ENCODE measurements around the gene ACP1. TPM values are rescaled to one million over a fixed set of nuclear protein-coding genes. Genes with fewer than 3 reads are reported as not detected.
A peak's percentile ranks its signal among the peaks of the same experiment; 100 is the strongest.

Gene ACP1
- total and polyA plus RNA-seq, 10 of the 15 experiments (the other 5 are each of a cell fraction or from before 2014, with no cell fraction given): 120 to 468 (median 175) TPM

GRCh38 chr2:290090-290722, 25.5 kb downstream of the ACP1 start:
- Histone ChIP-seq H3K27me3 (replicated peaks in 1 of 2; ENCODE audit: control insufficient read depth in 2 of 2, insufficient read depth in 2 of 2, low read length in 1 of 2) (peaks cover 2 to 3% of the 10 kb centered on the region in 2 experiments; a peak in 2 of 4 replicates), H3K4me3 (peak overlapping the region; percentile 20; the same call in 1 of the 2 replicates), H3K27ac (ENCODE audit: control insufficient read depth, insufficient read depth) (no peak overlapping the region), H3K79me2 (ENCODE audit: control insufficient read depth, insufficient read depth, low read length) (no peaks in the 10 kb centered on the region), H3K9ac (ENCODE audit: control insufficient read depth, insufficient read depth, low read length) (no peak overlapping the region), H3K36me3 (ENCODE audit: control insufficient read depth in 2 of 2, insufficient read depth in 2 of 2, low read length in 1 of 2) (no peaks in the 10 kb centered on the region), H4K20me1 (ENCODE audit: control insufficient read depth, insufficient read depth) (no peaks in the 10 kb centered on the region), H2AFZ (ENCODE audit: control insufficient read depth, low read depth, low read length) (no peak overlapping the region), H3K9me3 (replicated peaks; ENCODE audit: control insufficient read depth, insufficient read depth, low read length) (no peaks in the 10 kb centered on the region), H3K4me2 (ENCODE audit: control insufficient read depth, insufficient read depth) (peak overlapping the region; percentile 54; the same call in 1 of the 2 replicates), H3K4me1 (ENCODE audit: control insufficient read depth, insufficient read depth, low read length) (no peaks in the 10 kb centered on the region)
- ChIA-PET CTCF (interaction anchor here (0.8 to 1.7 kb wide), 9 partner anchors 10 to 273 kb away, joined by 3 to 7 read pairs (median 4); no protein-coding TSS in a partner anchor), POLR2A (no interaction called here), SMC1A (ENCODE audit: uncharacterized antibody, unreplicated experiment) (interaction anchor here (0.9 to 1.1 kb wide), 3 partner anchors 75 to 271 kb away, joined by 3 read pairs; no protein-coding TSS in a partner anchor), RAD21 (ENCODE audit: unreplicated experiment) (interaction anchor here (1.1 to 1.7 kb wide), 6 partner anchors 29 to 342 kb away, joined by 3 to 7 read pairs (median 4); no protein-coding TSS in a partner anchor)
- DNase-seq (ENCODE audit: low read depth, low spot score) (no peak), ATAC-seq (peak; percentile 77), FAIRE-seq (no peak)
- intact Hi-C loops (cut with micrococcal nuclease; ENCODE audit: unreplicated experiment) (loop anchor here (1.0 kb wide), 2 partner anchors 44 to 118 kb away; no protein-coding TSS in a partner anchor), in situ Hi-C loops (cut with MboI) (no loop called here)
- WGBS (ENCODE audit: insufficient coverage, insufficient replicate concordance, low lambda C conversion rate, missing lambda C conversion rate): 16% methylated on average over 15 of the region's 15 CpGs
- no TSS peak for BruUV-seq (replicated peaks)
- TF ChIP-seq CBX5 (IDR thresholded peaks at IDR 0.05; ENCODE audit: low read depth) (no peak), NR2C2 (IDR thresholded peaks at IDR 0.05; ENCODE audit: borderline replicate concordance, control insufficient read depth, insufficient read length, low read depth) (no peak), TARDBP (IDR thresholded peaks at IDR 0.05; ENCODE audit: borderline replicate concordance) (no peak), ZNF384 (IDR thresholded peaks at IDR 0.05; ENCODE audit: borderline replicate concordance, low read depth, low read length) (no peak), USF2 (IDR thresholded peaks at IDR 0.05; ENCODE audit: borderline replicate concordance, low read depth, low read length) (no peak), NFYB (IDR thresholded peaks at IDR 0.05; ENCODE audit: insufficient read depth, low read depth, low read length) (no peak), CEBPB (IDR thresholded peaks at IDR 0.05; ENCODE audit: borderline replicate concordance in 1 of 2, low read depth in 2 of 2, low read length in 2 of 2) (no peak), POU2F2 (IDR thresholded peaks at IDR 0.05; ENCODE audit: borderline replicate concordance, low read depth, low read length) (no peak), GATAD2B (conservative IDR thresholded peaks at IDR 0.05; ENCODE audit: low read depth) (no peak), BACH1 (IDR thresholded peaks at IDR 0.05; ENCODE audit: borderline replicate concordance) (no peak), SP1 (IDR thresholded peaks at IDR 0.05; ENCODE audit: low read depth, low read length) (no peak), TCF12 (IDR thresholded peaks at IDR 0.05; ENCODE audit: low read depth, low read length) (no peak), USF1 (IDR thresholded peaks at IDR 0.05; ENCODE audit: borderline replicate concordance, extremely low read length, insufficient read depth, low read depth, low read length) (no peak), RAD21 (IDR thresholded peaks at IDR 0.05; ENCODE audit: insufficient read depth, low read depth, low read length) (peak; percentile 66), SMAD5 (IDR thresholded peaks at IDR 0.05; ENCODE audit: low read depth) (no peak), EZH2 (IDR thresholded peaks at IDR 0.05; ENCODE audit: borderline replicate concordance, control insufficient read depth, low read depth, low read length) (0 out of 2 replicates have a peak, but pooled peaks have one; percentile 74), MEF2B (IDR thresholded peaks at IDR 0.05; ENCODE audit: partially characterized antibody, poor library complexity, severe bottlenecking) (no peak), E4F1 (IDR thresholded peaks at IDR 0.05; ENCODE audit: borderline replicate concordance, partially characterized antibody) (no peak), ZNF622 (IDR thresholded peaks at IDR 0.05) (no peak), SIN3A (IDR thresholded peaks at IDR 0.05; ENCODE audit: low read depth, low read length) (no peak)
